Subcutaneous preadipocyte (primary cell): ENCODE measurements around the gene MED7. TPM values are rescaled to one million over a fixed set of nuclear protein-coding genes. Genes with fewer than 3 reads are reported as not detected.

ENCODE experiments used
- total RNA-seq: library from RNA; depleted of rRNA; stranded (reverse); fragments of >200 nt; gene quantifications from 2 replicates; pipeline ENCODE4 v1.2.3, GENCODE V29; 2012

Gene MED7
- total RNA-seq: 9.6 and 11.4 TPM in 2 replicates

GRCh38 chr5:157142317-157143126, at the start of gene MED7:
MED7 (minus strand) TSS chr5:157142865; CDS start chr5:157139431, 3,434 bp downstream.

DNA sequence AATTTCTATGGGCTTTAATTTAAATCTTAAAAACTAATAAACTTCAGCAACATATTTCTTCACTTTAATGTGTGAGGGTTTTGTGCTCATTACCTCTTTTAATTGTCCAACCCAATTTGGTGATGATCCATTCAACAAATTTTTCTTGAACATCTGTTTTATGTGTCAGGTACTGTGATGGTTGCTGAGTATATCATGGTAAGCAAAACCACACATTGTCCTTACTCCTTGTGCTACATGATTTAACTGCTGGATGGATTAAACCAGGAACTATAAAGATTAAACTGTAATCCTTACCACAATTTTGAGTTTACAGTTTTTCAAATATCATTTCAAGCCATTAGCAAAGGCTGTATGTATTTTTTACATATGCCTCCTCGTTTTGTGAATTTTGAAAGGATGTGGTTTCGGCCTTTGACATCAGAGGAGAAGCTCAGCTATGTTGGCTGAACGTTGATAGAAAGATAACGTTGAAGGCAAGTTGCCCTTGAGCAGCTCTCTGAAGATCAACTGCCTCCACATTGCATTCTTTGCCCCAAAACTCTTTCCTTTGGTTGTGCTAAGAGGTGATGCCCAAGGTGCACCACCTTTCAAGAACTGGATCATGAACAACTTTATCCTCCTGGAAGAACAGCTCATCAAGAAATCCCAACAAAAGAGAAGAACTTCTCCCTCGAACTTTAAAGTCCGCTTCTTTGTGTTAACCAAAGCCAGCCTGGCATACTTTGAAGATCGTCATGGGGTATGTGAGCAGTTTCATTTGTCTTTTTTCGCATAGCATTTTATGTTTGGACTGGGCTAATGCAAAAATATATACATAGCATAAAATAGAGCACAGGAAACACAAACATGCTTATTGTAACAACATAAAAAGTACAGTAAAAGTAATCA, 38.0 kb upstream of the MED7 start, which contains the start of gene ITK:
TSS of gene ITK (plus strand) at position 467 of the 891 bp plus-strand sequence. CDS start at position 605, 138 bp downstream.

GRCh38 chr5:157166214-157167213, 23.8 kb upstream of the MED7 start, which contains the start of gene GARIN3:
GARIN3 (minus strand) TSS chr5:157166264; CDS start chr5:157166168, 96 bp downstream.

DNA sequence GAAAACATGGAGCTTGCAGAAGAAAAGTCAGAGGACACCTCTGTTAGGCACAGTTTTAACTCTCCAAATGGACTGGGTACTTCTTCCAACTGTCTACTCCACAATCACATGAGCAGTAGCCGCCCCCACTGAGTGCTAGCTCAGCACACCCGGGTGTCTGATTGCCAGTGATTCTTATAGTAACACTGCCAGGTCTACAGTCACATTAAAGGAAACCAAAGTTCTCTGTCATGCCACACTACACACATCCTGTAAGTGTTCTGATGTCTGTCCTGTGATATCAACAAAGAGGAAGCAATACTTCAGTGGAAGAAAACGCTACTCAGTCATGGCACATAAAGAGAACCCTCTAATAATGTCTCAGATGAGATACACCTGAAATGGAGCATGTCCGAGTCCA, 33.7 kb downstream of the MED7 start, which contains the start of gene HAVCR2:
TSS of gene HAVCR2 (minus strand) at position 69 of the 400 bp plus-strand sequence. CDS start at position 8, 61 bp downstream.

Other genes starting within 250 kb of the MED7 start
- not detected in 2 replicates for gene TIMD4, start 179.6 kb downstream of the MED7 start, total RNA-seq
- 0.20 and 0.37 TPM in 2 replicates for gene HAVCR1, start 83.7 kb downstream of the MED7 start, total RNA-seq
- gene HAVCR2, start 33.8 kb downstream of the MED7 start, total RNA-seq: 0.78 and 3.3 TPM in 2 replicates
- gene GARIN3, start 23.4 kb upstream of the MED7 start, total RNA-seq: not detected in 2 replicates
- not detected in 2 replicates for gene ITK, start 38.0 kb upstream of the MED7 start, total RNA-seq
- gene CYFIP2, start 123.3 kb upstream of the MED7 start, total RNA-seq: 15.1 and 29.7 TPM in 2 replicates